ENCODE measurements around the gene IL4. TPM values are rescaled to one million over a fixed set of nuclear protein-coding genes. Genes with fewer than 3 reads are reported as not detected.

IL4 gene
- total and polyA plus RNA-seq, 2 of the 13 experiments (the other 11 are each of a cell fraction or from before 2014, with no cell fraction given) = not detected

- no peaks in the 10 kb centered on the region for H4K20me1 ChIP-seq (ENCODE audit: insufficient read depth, low read length)
- H2AFZ ChIP-seq (ENCODE audit: low read length) = no peak overlapping the region
- no peak overlapping the region for H3K9ac ChIP-seq (ENCODE audit: insufficient read depth, low read depth, low read length)
- H3K27ac ChIP-seq (ENCODE audit: extremely low read length, insufficient read depth, low read length) = no peak overlapping the region
- in situ Hi-C loops (cut with HindIII; ENCODE audit: extremely low pct_ligation_motif_present, low pct_unique_long_range_greater_than_20kb) = loop anchor here (25.0 kb wide), 1 partner anchor 271 kb away; no protein-coding TSS in a partner anchor
- intact Hi-C loops (cut with micrococcal nuclease; ENCODE audit: unreplicated experiment) = no loop called here
- 28% methylated on average over 7 of the region's 9 CpGs for WGBS (ENCODE audit: low lambda C conversion rate)
- H3K9me3 ChIP-seq (ENCODE audit: low read length) = no peaks in the 10 kb centered on the region
- peaks cover 53% of the 10 kb centered on the region for H3K4me1 ChIP-seq (ENCODE audit: insufficient read depth, low read length)
- H3K79me2 ChIP-seq (ENCODE audit: insufficient read depth, low read length) = no peaks in the 10 kb centered on the region
- H3K4me3 ChIP-seq (replicated peaks in 1 of 3; ENCODE audit: insufficient read depth in 1 of 3, low read depth in 2 of 3, low read length in 3 of 3) = no peak overlapping the region
- POLR2A ChIA-PET = no interaction called here
- FAIRE-seq = no peak
- no peak for DNase-seq (ENCODE audit: low spot score)
- BruUV-seq (replicated peaks) = no TSS peak
- H3K4me2 ChIP-seq (ENCODE audit: low read depth, low read length) = peak overlapping the region; percentile 51
- CTCF ChIA-PET (ENCODE audit: low intra/inter-chr PET ratio, low total read pairs) = no interaction called here
- peak; percentile 3; the same call in 2 of the 3 replicates for ATAC-seq
- H3K27me3 ChIP-seq (ENCODE audit: control insufficient read depth in 1 of 2, insufficient read depth in 2 of 2, low read length in 2 of 2) = peaks cover 1 to 5% of the 10 kb centered on the region in 2 experiments; a peak in 2 of 5 replicates
- no peaks in the 10 kb centered on the region for H3K36me3 ChIP-seq (replicated peaks in 1 of 2; ENCODE audit: control insufficient read depth in 1 of 2, insufficient read depth in 2 of 2, low read length in 2 of 2)
- no peak for TF ChIP-seq ZNF33A (CRISPR knock-in tag; IDR thresholded peaks at IDR 0.05; ENCODE audit: borderline replicate concordance)
- TF ChIP-seq GATAD2A (CRISPR knock-in tag; IDR thresholded peaks at IDR 0.05) = peak; percentile 52
- TF ChIP-seq NR2C2 (CRISPR knock-in tag; IDR thresholded peaks at IDR 0.05; ENCODE audit: borderline replicate concordance) = no peak
- TF ChIP-seq REST (IDR thresholded peaks at IDR 0.05; ENCODE audit: borderline replicate concordance in 1 of 2, low read depth in 1 of 2, low read length in 2 of 2) = no peak
- no peak for TF ChIP-seq ZNF354B (CRISPR knock-in tag; IDR thresholded peaks at IDR 0.05)
- TF ChIP-seq ARID5B (CRISPR knock-in tag; IDR thresholded peaks at IDR 0.05) = peak; percentile 39; the same call in 1 of the 2 replicates
- TF ChIP-seq TEAD3 (CRISPR knock-in tag; optimal IDR thresholded peaks at IDR 0.05; ENCODE audit: borderline replicate concordance) = peak; percentile 10
- TF ChIP-seq ZNF83 (CRISPR knock-in tag; IDR thresholded peaks at IDR 0.05; ENCODE audit: borderline replicate concordance) = no peak
These were observed 15.1 kb upstream of the IL4 start for GRCh38 chr5:132658381-132659302.

All from HepG2 (cell line).